ENCODE measurements around the gene POMT2.

DNA sequence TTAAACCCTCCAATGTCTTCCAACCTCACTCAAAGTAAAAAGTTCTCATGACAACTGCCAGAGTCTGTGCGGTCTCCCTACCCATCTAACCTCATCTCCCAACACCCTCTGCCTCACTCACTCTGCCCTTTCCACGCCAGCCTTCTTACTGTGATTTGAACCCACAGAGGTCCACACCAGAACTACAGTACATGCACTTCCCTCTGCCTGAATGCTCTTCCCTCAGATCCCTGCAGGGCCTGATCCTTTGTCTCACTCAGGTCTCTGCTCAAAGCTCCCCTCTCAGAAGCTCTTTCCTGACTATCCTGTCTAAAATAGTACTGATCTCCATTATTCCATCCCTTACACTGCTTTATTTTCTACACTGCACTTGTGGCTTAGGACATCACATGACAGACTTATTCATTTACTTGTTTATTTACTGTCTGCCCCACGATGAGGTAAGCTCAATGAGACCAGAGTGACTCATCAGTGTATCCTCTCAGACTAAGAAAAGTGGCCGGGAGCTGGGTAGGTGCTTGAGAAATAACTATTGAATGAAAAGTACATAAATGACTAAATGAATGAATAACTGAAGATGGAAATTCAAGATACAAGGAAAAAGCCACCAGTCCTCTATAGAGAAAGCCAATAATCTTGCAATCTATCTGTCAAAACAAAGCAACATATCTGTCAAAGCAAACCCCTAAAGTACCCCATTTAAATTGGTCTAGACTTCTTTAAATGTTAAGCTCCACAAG, 17.1 kb downstream of the POMT2 start:
- TF ChIP-seq POLR2AphosphoS5 (IDR thresholded peaks at IDR 0.05; ENCODE audit: low read depth, low read length) = no peak
- TF ChIP-seq, protein P1, sequence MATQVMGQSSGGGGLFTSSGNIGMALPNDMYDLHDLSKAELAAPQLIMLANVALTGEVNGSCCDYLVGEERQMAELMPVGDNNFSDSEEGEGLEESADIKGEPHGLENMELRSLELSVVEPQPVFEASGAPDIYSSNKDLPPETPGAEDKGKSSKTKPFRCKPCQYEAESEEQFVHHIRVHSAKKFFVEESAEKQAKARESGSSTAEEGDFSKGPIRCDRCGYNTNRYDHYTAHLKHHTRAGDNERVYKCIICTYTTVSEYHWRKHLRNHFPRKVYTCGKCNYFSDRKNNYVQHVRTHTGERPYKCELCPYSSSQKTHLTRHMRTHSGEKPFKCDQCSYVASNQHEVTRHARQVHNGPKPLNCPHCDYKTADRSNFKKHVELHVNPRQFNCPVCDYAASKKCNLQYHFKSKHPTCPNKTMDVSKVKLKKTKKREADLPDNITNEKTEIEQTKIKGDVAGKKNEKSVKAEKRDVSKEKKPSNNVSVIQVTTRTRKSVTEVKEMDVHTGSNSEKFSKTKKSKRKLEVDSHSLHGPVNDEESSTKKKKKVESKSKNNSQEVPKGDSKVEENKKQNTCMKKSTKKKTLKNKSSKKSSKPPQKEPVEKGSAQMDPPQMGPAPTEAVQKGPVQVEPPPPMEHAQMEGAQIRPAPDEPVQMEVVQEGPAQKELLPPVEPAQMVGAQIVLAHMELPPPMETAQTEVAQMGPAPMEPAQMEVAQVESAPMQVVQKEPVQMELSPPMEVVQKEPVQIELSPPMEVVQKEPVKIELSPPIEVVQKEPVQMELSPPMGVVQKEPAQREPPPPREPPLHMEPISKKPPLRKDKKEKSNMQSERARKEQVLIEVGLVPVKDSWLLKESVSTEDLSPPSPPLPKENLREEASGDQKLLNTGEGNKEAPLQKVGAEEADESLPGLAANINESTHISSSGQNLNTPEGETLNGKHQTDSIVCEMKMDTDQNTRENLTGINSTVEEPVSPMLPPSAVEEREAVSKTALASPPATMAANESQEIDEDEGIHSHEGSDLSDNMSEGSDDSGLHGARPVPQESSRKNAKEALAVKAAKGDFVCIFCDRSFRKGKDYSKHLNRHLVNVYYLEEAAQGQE (IDR thresholded peaks at IDR 0.05; ENCODE audit: insufficient read depth in 1 of 2, low read depth in 2 of 2, low read length in 2 of 2) = no peak

All from PFSK-1 (cell line).